ENCODE results near the gene TTC34.

DNA sequence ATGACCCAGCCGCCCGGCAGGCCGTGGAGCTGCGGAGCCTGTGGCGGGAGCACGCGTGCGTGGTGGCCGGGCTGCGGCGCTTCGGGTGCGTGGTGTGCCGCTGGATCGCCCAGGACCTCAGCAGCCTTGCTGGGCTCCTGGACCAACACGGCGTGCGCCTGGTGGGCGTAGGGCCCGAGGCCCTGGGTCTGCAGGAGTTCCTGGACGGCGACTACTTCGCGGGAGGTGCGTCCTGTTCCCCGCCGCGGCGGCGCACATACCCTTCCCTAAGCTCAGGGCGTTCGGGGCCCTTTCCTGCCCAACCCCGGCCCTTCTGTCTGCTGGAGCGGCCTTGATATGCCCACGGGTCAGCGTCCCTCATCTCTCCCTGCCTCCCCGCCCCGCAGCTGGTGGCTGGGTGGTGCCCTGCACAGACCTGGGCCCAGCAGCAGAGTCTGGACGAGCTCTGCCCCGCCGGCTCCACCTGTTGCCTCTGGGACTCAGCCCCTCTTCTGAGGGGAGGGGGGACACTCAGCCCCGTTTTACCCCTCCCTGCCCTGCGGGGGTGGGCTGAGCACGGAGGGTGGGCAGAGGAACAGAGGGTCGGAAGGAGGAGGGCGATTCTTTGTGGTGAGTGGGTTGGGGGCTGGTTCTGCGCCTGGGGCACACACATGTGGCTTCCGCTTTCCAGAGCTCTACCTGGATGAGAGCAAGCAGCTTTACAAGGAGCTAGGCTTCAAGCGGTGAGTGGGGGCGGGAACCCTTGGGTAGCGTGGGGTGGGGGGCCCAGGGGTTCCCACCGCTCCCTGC lies 214.2 kb downstream of the TTC34 start:
- TF ChIP-seq CTCF (IDR thresholded peaks at IDR 0.05): no peak
- TF ChIP-seq POLR2A (IDR thresholded peaks at IDR 0.05): no peak
- TF ChIP-seq POLR2AphosphoS5 (IDR thresholded peaks at IDR 0.05): no peak
